Caco-2 (cell line): ENCODE measurements around the gene GPSM1. TPM values are rescaled to one million over a fixed set of nuclear protein-coding genes. Genes with fewer than 3 reads are reported as not detected.

Experiments
- BruUV-seq: library from RNA; stranded (reverse); fragments of 400-500 nt; replicated peaks from 2 replicates; lab custom pipeline; 2021; lab: Mats Ljungman, UMichigan
- CTCF ChIA-PET: fragments of 300-600 bp; sonication (Branson Sonifier 250); formaldehyde crosslinking; loops from one replicate; lab custom pipeline; 2022; ENCODE audit warnings: antibody characterized with exemption; lab: Charles Lee
- POLR2A ChIA-PET: fragments of 300-600 bp; sonication (Branson Sonifier 250); formaldehyde crosslinking; loops from one replicate; lab custom pipeline; 2022; ENCODE audit warnings: antibody characterized with exemption; lab: Charles Lee
- DNase-seq, 2 experiments: peaks; one replicate each; pipeline versions ENCODE4 v3.0.0 to v3.0.0-alpha.2; 2020 to 2022
- H3K27me3 ChIP-seq: replicated peaks from 2 replicates; pipeline ENCODE4 v1.6.0; 2011; ENCODE audit warnings: low read length; ENCODE audit not compliant: control insufficient read depth, insufficient read depth
- H3K36me3 ChIP-seq: 2 replicates; pipeline ENCODE4 v1.5.1; 2011; ENCODE audit warnings: low read length; ENCODE audit not compliant: control insufficient read depth, insufficient read depth
- H3K4me1 ChIP-seq: fragments of 250-450 bp; sonication (Bioruptor Pico); 2 replicates; pipeline ENCODE4 v1.5.1; 2020; ENCODE audit warnings: mild to moderate bottlenecking
- H3K4me3 ChIP-seq: 2 replicates; pipeline ENCODE4 v1.5.1; 2011; ENCODE audit warnings: low read depth, mild to moderate bottlenecking, control low read depth, low read length
- H3K9me3 ChIP-seq: fragments of 250-450 bp; sonication (Bioruptor Pico); 2 replicates; pipeline ENCODE4 v1.5.1; 2020; ENCODE audit warnings: mild to moderate bottlenecking, moderate library complexity
- H3K27ac Mint-ChIP-seq: one replicate; pipeline ENCODE4 v1.8.0; 2022; ENCODE audit warnings: mixed read lengths; ENCODE audit not compliant: unreplicated experiment
- H3K27me3 Mint-ChIP-seq: one replicate; pipeline ENCODE4 v1.8.0; 2022; ENCODE audit warnings: mixed read lengths; ENCODE audit not compliant: insufficient read depth, unreplicated experiment
- H3K36me3 Mint-ChIP-seq: one replicate; pipeline ENCODE4 v1.8.0; 2022; ENCODE audit warnings: mild to moderate bottlenecking, mixed read lengths; ENCODE audit not compliant: insufficient read depth, unreplicated experiment
- H3K4me1 Mint-ChIP-seq: one replicate; pipeline ENCODE4 v1.8.0; 2022; ENCODE audit warnings: low read depth, mixed read lengths; ENCODE audit not compliant: unreplicated experiment
- H3K4me3 Mint-ChIP-seq: one replicate; pipeline ENCODE4 v1.8.0; 2022; ENCODE audit warnings: mild to moderate bottlenecking, moderate library complexity, mixed read lengths; ENCODE audit not compliant: unreplicated experiment
- H3K9me3 Mint-ChIP-seq: one replicate; pipeline ENCODE4 v1.8.0; 2022; ENCODE audit warnings: mixed read lengths; ENCODE audit not compliant: unreplicated experiment
- CTCF ChIP-seq, 2 experiments: fragments of 200-600 bp in 1 of 2; IDR thresholded peaks; 1 replicate in 1 of 2; 2 replicates in 1 of 2; pipeline versions ENCODE4 v1.5.1 to v1.8.0; 2011 to 2022; ENCODE audit warnings: antibody characterized with exemption in 1 of 2, control low read depth in 1 of 2, inconsistent platforms in 1 of 2, low read depth in 1 of 2, low read length in 1 of 2, mild to moderate bottlenecking in 1 of 2, moderate library complexity in 1 of 2; ENCODE audit not compliant: insufficient read depth in 1 of 2, severe bottlenecking in 1 of 2, unreplicated experiment in 1 of 2
- intact Hi-C: fragments of 100-400 bp; cut with micrococcal nuclease; formaldehyde crosslinking; loops from one replicate; pipeline ENCODE4 v1.10.0; 2022; ENCODE audit not compliant: unreplicated experiment
- total RNA-seq: library from RNA; stranded (reverse); gene quantifications from 2 replicates; pipeline ENCODE4 v1.2.3, GENCODE V29; 2022

GPSM1 gene
- total RNA-seq, 1 experiment from 2014 or later: 25.7 TPM

GRCh38 chr9:136361754-136362449, 34.6 kb downstream of the GPSM1 start:
- POLR2A ChIA-PET: interaction anchor here (2.1 kb wide), 1 partner anchor 16 kb away, joined by 13 read pairs; no protein-coding TSS in a partner anchor
- Mint-ChIP-seq H3K9me3 (no peaks in the 10 kb centered on the region), H3K36me3 (peaks cover 60% of the 10 kb centered on the region), H3K27ac (no peak overlapping the region), H3K4me3 (no peak overlapping the region), H3K4me1 (no peaks in the 10 kb centered on the region), H3K27me3 (no peaks in the 10 kb centered on the region)
- H3K4me3 ChIP-seq: no peak overlapping the region
- intact Hi-C loops: loop anchor here (5.0 kb wide), 2 partner anchors 35 kb away; partner anchors contain the start of gene GPSM1
- H3K9me3 ChIP-seq: no peaks in the 10 kb centered on the region
- DNase-seq: no peak
- no peak for TF ChIP-seq CTCF (IDR thresholded peaks at IDR 0.05; ENCODE audit: insufficient read depth in 1 of 2, low read depth in 1 of 2, low read length in 1 of 2, severe bottlenecking in 1 of 2, unreplicated experiment in 1 of 2)
- no peaks in the 10 kb centered on the region for H3K27me3 ChIP-seq
- H3K4me1 ChIP-seq: peaks cover 7% of the 10 kb centered on the region
- no TSS peak for BruUV-seq
- CTCF ChIA-PET: no interaction called here
- no peaks in the 10 kb centered on the region; the same call in 1 of the 2 replicates for H3K36me3 ChIP-seq

GRCh38 chr9:136362450-136362784, 35.1 kb downstream of the GPSM1 start:
- no peaks in the 10 kb centered on the region; the same call in 1 of the 2 replicates for H3K36me3 ChIP-seq
- H3K4me3 Mint-ChIP-seq: no peak overlapping the region
- no peaks in the 10 kb centered on the region for H3K27me3 Mint-ChIP-seq
- H3K4me1 Mint-ChIP-seq: no peaks in the 10 kb centered on the region
- POLR2A ChIA-PET: interaction anchor here (0.6 to 2.1 kb wide), 8 partner anchors 10 to 455 kb away, joined by 3 to 13 read pairs (median 4); partner anchors contain the start of genes CAMSAP1 and GPSM1
- H3K27ac Mint-ChIP-seq: no peak overlapping the region
- H3K36me3 Mint-ChIP-seq: peaks cover 60% of the 10 kb centered on the region
- no peak for TF ChIP-seq CTCF (IDR thresholded peaks at IDR 0.05; ENCODE audit: insufficient read depth in 1 of 2, low read depth in 1 of 2, low read length in 1 of 2, severe bottlenecking in 1 of 2, unreplicated experiment in 1 of 2)
- DNase-seq: no peak
- no peak overlapping the region for H3K4me3 ChIP-seq
- no TSS peak for BruUV-seq
- intact Hi-C loops: loop anchor here (5.0 kb wide), 2 partner anchors 35 kb away; partner anchors contain the start of gene GPSM1
- H3K9me3 Mint-ChIP-seq: no peaks in the 10 kb centered on the region
- no peaks in the 10 kb centered on the region for H3K27me3 ChIP-seq
- CTCF ChIA-PET: interaction anchor here (0.6 to 1.7 kb wide), 11 partner anchors 10 to 708 kb away, joined by 3 to 49 read pairs (median 5); no protein-coding TSS in a partner anchor
- no peaks in the 10 kb centered on the region for H3K9me3 ChIP-seq
- H3K4me1 ChIP-seq: peaks cover 7% of the 10 kb centered on the region

GRCh38 chr9:136363106-136363948, 36.0 kb downstream of the GPSM1 start, which contains the start of gene DNLZ:
Gene DNLZ (minus strand): TSS chr9:136363744. CDS start chr9:136363714, 30 bp downstream.
- ChIA-PET CTCF (interaction anchor here (0.6 to 1.7 kb wide), 15 partner anchors 9 to 707 kb away, joined by 3 to 49 read pairs (median 4); no protein-coding TSS in a partner anchor), POLR2A (interaction anchor here (0.6 to 2.1 kb wide), 8 partner anchors 9 to 456 kb away, joined by 3 to 13 read pairs (median 4); partner anchors contain the start of genes CAMSAP1 and GPSM1)
- no TSS peak for BruUV-seq
- Mint-ChIP-seq H3K36me3 (peaks cover 58% of the 10 kb centered on the region), H3K27ac (peak within 1 kb of the TSS; percentile 32), H3K4me1 (no peaks in the 10 kb centered on the region), H3K4me3 (peak within 1 kb of the TSS; percentile 73), H3K9me3 (no peaks in the 10 kb centered on the region), H3K27me3 (no peaks in the 10 kb centered on the region)
- Histone ChIP-seq H3K9me3 (no peaks in the 10 kb centered on the region), H3K27me3 (no peaks in the 10 kb centered on the region), H3K4me3 (peak within 1 kb of the TSS; percentile 98), H3K36me3 (no peaks in the 10 kb centered on the region; the same call in 1 of the 2 replicates), H3K4me1 (peaks cover 7% of the 10 kb centered on the region)
- DNase-seq: peak; percentile 96 to 97
- intact Hi-C loops: loop anchor here (1.0 to 5.0 kb wide), 3 partner anchors 17 to 36 kb away; partner anchors contain the start of gene GPSM1
- peak; percentile 87 to 97 for TF ChIP-seq CTCF (IDR thresholded peaks at IDR 0.05; ENCODE audit: insufficient read depth in 1 of 2, low read depth in 1 of 2, low read length in 1 of 2, severe bottlenecking in 1 of 2, unreplicated experiment in 1 of 2)
